Erythroblast (primary cell): ENCODE data around the gene HAGHL.

Experiments used
- GATA1 ChIP-seq: IDR thresholded peaks from 2 replicates; pipeline ENCODE4 v1.6.1; 2011; ENCODE audit warnings: low read depth, mild to moderate bottlenecking, control low read depth, low read length, moderate library complexity
- POLR2A ChIP-seq: IDR thresholded peaks from 2 replicates; pipeline ENCODE4 v1.6.1; 2011; ENCODE audit warnings: mild to moderate bottlenecking, low read length

DNA sequence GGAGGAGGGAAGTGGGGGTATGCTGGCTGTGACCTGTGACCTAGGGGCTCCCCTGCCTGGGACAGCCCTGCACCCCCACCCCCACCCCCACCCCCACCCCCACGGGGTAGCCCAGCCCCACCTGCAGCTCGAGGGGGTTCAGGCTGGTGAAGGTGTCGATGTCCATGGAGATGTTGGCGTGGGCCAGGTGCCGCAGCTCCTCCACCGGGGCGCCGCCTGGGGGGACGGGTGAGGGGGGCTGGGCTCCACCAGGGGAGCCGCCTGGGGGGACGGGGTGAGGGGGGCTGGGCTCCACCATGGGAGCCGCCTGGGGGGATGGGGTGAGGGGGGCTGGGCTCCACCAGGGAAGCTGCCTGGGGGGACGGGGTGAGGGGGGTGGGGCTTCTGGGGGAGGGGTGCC lies 43.5 kb downstream of the HAGHL start:
- no peak for TF ChIP-seq GATA1
- no peak for TF ChIP-seq POLR2A
